AG09309 (cell line): Measurements from ENCODE around the gene GTF2H4.
"Not testable (repeated sequence)": the region's sequence is repeated elsewhere in the genome, so short reads cannot be mapped to it uniquely, and the experiment has no call there.

Source experiments
- DNase-seq: peaks from one replicate; pipeline ENCODE4 v3.0.0-alpha.2; 2010; ENCODE audit warnings: low read depth
- H3K4me3 ChIP-seq: 2 replicates; pipeline ENCODE4 v1.5.1; 2011; ENCODE audit warnings: mild to moderate bottlenecking, low read depth, low read length, moderate library complexity; ENCODE audit not compliant: control insufficient read depth
- TF ChIP-seq, protein P1 (sequence below): IDR thresholded peaks from 2 replicates; pipeline ENCODE4 v1.5.1; 2011; ENCODE audit warnings: mild to moderate bottlenecking, low read depth, low read length, inconsistent platforms; ENCODE audit not compliant: insufficient read depth, control insufficient read depth; ENCODE audit errors: missing control alignments

GTF2H4 gene

DNA sequence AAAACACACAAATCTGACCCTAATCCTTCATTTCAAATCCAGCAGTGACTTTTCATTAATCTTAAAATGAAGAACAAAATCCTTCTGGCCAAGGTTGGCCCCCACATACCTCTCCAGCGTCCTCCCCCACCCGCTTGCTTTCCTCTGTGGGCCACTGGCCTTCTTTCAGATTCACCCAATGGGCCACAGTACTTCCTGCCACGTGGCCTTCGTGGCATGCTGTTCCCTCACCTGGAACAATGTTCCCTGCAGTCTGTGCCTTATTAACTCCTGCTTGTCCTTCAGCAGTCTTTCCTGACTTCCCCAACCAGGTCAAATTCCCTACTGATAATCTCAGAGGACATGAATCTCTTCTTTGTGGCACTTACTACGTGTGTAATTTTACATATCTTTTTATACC is 5.3 kb upstream of the GTF2H4 start:
- TF ChIP-seq, protein P1, sequence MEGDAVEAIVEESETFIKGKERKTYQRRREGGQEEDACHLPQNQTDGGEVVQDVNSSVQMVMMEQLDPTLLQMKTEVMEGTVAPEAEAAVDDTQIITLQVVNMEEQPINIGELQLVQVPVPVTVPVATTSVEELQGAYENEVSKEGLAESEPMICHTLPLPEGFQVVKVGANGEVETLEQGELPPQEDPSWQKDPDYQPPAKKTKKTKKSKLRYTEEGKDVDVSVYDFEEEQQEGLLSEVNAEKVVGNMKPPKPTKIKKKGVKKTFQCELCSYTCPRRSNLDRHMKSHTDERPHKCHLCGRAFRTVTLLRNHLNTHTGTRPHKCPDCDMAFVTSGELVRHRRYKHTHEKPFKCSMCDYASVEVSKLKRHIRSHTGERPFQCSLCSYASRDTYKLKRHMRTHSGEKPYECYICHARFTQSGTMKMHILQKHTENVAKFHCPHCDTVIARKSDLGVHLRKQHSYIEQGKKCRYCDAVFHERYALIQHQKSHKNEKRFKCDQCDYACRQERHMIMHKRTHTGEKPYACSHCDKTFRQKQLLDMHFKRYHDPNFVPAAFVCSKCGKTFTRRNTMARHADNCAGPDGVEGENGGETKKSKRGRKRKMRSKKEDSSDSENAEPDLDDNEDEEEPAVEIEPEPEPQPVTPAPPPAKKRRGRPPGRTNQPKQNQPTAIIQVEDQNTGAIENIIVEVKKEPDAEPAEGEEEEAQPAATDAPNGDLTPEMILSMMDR: no peak
- DNase-seq: no peak

DNA sequence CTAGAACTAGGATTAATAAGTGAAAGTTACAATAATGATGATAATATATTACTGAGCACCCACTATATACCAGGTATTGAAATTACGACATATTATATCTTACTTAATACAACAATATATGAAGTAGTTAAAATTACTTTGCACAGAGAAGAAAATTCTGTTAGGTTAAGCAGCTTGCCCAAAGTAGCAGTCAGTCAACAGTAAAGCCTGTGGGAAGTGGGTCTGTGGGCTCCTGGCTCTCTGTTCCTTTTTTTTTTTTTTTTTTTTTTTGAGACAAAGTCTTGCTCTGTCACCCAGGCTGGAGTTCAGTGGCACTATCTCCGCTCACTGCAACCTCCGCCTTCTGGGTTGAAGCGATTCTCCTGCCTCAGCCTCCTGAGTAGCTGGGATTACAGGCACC is 4.8 kb upstream of the GTF2H4 start:
- H3K4me3 ChIP-seq: no peak overlapping the region
- TF ChIP-seq, protein P1: no peak
- no peak for DNase-seq

More for the DNA sequence above, 5.3 kb upstream of the GTF2H4 start:
- no peak overlapping the region for H3K4me3 ChIP-seq

DNA sequence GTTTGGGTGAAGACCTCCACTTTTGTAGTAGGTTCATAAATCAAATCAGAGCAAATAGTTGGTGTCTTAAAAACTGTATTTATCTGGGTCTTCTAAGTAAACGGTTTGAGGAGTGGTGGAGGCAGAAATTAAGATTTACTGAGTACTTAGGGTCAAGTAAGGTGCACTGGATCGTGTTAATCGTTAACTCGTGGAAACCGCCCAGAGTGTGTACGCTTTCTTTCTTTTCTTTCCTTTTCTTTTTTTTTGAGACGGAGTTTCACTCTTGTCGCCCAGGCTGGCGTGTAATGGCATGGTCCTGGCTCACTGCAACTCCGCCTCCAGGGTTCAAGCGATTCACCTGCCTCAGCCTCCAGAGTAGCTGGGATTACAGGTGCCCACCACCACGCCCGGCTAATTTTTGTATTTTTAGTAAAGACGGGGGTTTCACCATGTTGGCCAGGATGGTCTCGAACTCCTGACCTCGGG is 683 bp upstream of the GTF2H4 start:
- DNase-seq: not testable (repeated sequence)

DNA sequence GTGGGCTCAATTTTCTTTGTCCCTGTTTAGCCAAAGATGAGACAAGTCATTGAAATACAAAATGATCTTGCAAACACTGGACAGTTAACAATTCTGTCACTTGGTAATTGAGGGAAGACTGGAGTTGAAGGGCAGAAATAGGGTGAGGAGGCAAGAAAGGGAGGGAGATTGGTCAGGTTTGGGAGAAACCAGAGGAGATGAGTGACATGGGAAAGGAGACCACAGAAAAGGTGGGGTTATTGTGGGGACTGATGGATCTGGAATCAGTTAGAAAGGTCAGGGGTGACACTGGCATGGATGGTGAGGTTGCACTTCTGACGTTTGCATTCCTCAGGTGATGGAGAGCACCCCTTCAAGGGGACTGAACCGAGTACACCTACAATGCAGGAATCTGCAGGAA is 693 bp downstream of the GTF2H4 start:
- TF ChIP-seq, protein P1: no peak

More for the DNA sequence above, 683 bp upstream of the GTF2H4 start:
- peak overlapping the region; percentile 91 for H3K4me3 ChIP-seq

DNA sequence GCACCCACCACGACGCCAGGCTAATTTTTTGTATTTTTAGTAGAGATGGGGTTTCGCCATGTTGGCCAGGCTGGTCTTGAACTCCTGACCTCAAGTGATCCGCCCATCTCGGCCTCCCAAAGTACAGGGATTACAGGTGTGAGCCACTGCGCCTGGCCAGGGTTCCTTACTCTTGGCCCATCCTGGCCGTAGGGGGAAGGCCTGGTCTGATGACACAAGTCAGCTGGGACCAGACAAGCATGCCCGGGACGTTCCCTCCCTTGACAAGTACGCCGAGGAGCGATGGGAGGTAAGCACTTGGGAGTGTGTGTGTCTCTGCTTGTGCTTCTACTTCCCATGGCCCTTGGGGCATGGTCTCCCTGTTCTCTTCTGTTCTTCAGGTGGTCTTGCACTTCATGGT is 2.5 kb downstream of the GTF2H4 start:
- H3K4me3 ChIP-seq: not testable (repeated sequence)

More for the DNA sequence above, 693 bp downstream of the GTF2H4 start:
- DNase-seq: no peak
- peak overlapping the region; percentile 91 for H3K4me3 ChIP-seq

DNA sequence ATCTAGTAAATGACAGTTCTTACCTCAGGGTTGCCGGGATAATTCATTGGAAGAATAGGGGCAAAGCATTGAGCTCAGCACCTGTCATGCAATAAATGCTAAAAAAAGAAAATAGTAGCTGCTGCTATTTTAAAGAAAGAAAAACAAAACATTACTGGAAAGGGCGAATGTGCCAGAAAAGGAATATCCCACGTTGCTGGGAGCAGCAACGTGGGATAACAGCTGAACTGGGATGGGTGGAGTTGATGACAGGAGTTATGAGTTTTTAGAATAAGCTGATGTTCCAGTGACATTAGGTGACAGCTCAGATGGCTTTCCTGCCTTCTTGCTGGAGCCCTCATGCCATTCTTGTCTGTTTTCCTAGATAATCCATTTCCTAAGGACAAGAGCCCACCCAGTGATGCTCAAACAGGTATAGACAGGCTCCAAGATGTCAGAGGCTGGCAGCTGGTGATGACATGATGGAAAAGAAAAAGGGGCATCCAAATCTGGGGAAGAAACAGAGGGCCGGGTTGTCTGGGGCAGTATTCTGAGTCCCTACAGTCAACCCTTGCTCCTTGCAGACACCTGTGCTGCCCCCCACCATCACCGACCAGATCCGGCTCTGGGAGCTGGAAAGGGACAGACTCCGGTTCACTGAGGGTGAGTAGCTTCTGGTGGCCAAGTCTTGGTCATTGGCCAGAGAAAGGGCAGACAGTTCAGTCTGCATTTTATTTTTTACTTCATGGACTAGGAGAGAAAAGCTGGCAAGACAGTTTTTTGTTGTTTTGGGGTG is 4.9 kb downstream of the GTF2H4 start:
- H3K4me3 ChIP-seq: no peak overlapping the region
- DNase-seq: no peak
- TF ChIP-seq, protein P1: no peak

More for the DNA sequence above, 2.5 kb downstream of the GTF2H4 start:
- not testable (repeated sequence) for DNase-seq

DNA sequence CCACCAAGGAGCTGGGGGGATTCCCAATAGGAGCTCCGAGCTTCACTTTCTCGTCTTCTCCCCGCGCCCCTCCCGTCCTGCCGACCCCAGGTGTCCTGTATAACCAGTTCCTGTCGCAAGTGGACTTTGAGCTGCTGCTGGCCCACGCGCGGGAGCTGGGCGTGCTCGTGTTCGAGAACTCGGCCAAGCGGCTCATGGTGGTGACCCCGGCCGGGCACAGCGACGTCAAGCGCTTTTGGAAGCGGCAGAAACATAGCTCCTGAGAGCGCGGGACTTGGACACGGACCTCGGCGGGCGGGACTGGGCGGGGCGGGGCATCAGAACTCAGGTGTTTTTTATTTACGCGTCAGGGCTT is 5.7 kb downstream of the GTF2H4 start:
- no peak for DNase-seq
- peak overlapping the region; percentile 6 for H3K4me3 ChIP-seq
- TF ChIP-seq, protein P1: no peak

DNA sequence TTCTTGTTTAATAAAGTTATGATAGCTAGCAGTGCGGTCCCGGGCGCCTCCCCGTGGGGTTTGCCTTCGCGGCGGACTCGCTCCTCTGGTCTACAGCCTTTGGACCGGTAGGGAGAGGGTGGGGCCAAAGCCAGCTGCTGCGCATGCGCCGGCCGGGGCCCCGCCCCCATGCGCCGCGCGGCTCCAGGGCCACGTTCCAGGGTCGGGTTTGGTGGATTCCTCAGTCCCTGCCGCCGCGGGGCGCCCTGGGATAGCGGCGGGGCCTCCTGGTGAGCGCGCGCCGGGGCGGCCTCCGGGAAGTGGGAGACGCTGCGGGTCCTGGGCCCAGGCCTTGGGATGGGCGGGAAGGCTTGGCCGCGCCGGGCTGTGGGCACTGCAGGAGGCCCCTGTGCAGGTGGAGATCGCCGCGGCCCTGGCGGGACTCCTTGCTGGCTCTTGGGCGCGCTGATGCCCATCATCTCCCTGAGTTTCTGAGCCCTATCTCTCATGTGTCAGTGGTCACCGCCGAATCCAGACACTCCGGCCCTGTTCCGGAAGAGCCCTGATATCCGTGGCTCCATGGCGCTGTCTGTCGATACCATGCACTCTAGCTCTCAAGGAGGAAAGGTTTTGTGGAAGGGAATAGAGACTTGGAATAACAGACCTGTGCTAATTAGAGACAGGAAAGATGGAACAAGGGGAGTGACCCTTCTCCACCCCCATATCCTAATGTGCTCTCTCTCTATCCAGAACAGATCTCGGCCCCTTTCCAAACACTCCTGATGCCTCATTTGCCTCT is 6.3 kb downstream of the GTF2H4 start, which contains the start of gene VARS2:
TSS of gene VARS2 (plus strand) at position 163 of the 778 bp plus-strand sequence. CDS start at position 762, 599 bp downstream.
- TF ChIP-seq, protein P1: peak; percentile 55
- DNase-seq: peak; percentile 64
- H3K4me3 ChIP-seq: peak within 1 kb of the TSS; percentile 46
